ENCODE measurements around the gene TPRX2.
"Not testable (repeated sequence)": the region's sequence is repeated elsewhere in the genome, so short reads cannot be mapped to it uniquely, and the experiment has no call there.

DNA sequence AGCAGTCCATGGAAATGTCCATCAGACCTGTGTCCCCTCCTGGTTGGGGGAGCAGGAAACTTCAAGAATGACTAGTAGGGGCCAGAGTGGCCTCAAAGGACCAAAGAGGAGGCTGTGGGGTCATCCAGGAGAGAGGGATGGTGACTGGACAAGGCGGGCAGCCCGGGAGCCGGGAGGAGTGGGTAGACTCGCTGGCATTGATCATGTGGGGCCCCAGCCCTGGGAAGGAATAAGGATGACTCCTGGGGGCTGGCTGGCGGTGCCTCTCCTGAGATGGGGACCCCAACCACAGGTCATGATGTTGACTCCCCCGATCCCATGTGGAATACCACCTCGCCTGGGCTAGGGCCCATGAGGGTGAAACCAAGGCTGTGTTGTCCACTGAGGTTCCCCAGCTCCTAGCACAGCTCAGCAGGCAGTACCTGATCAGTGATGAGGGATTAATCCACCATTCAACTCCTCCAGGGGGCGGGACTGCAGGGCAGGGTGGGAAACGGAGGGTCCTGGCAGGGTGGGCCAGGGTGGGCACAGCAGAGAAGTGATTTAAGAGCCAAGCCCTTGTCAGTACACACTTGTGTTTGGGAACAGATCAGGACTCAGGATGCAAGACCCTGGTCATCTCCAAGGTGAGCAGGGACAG lies at the start of gene TPRX2:
- TF ChIP-seq CTCF (IDR thresholded peaks at IDR 0.05; ENCODE audit: poor library complexity, severe bottlenecking); TAF1 (IDR thresholded peaks at IDR 0.05; ENCODE audit: low read depth); MXI1 (conservative IDR thresholded peaks at IDR 0.05; ENCODE audit: poor library complexity, severe bottlenecking): not testable (repeated sequence)
